Measurements from ENCODE around the gene NISCH. TPM values are rescaled to one million over a fixed set of nuclear protein-coding genes. Genes with fewer than 3 reads are reported as not detected.

Gene NISCH
- total RNA-seq, 4 donors from 2014 or later, result 68.7 to 298 (median 94.6) TPM

GRCh38 chr3:52532838-52533622 is 77.6 kb downstream of the NISCH start:
- Histone ChIP-seq H3K4me1 (peaks cover 75% of the 10 kb centered on the region), H3K36me3 (peaks cover 10% of the 10 kb centered on the region), H3K27ac (peak overlapping the region; percentile 58), H3K27me3 (no peaks in the 10 kb centered on the region), H3K4me3 (peak overlapping the region; percentile 75), H3K9me3 (no peaks in the 10 kb centered on the region)
- no peak for TF ChIP-seq CTCF (IDR thresholded peaks at IDR 0.05)
- TF ChIP-seq EP300 (IDR thresholded peaks at IDR 0.05), result no peak
- TF ChIP-seq POLR2AphosphoS5 (IDR thresholded peaks at IDR 0.05), result no peak
- no peak for TF ChIP-seq POLR2A (IDR thresholded peaks at IDR 0.05)
- peak; percentile 75 to 82 for DNase-seq (ENCODE audit: low spot score in 2 of 2)
- 3% methylated on average over 19 of the region's 78 CpGs for WGBS

GRCh38 chr3:52533623-52534280 is 78.3 kb downstream of the NISCH start, which contains the start of gene NT5DC2:
Gene NT5DC2 (minus strand): TSS chr3:52533857. CDS start chr3:52533737, 120 bp downstream.
- no peaks in the 10 kb centered on the region for H3K27me3 ChIP-seq
- H3K36me3 ChIP-seq, result peaks cover 2% of the 10 kb centered on the region
- peak within 1 kb of the TSS; percentile 71 for H3K27ac ChIP-seq
- peaks cover 83% of the 10 kb centered on the region for H3K4me1 ChIP-seq
- TF ChIP-seq POLR2AphosphoS5 (IDR thresholded peaks at IDR 0.05), result no peak
- no CpG with 5 or more reads among the region's 91 CpGs for WGBS
- peak; percentile 74 for DNase-seq (ENCODE audit: low spot score in 2 of 2)
- H3K9me3 ChIP-seq, result no peaks in the 10 kb centered on the region
- H3K4me3 ChIP-seq, result peak within 1 kb of the TSS; percentile 75

- H3K27me3 ChIP-seq, result no peaks in the 10 kb centered on the region
- peak; percentile 68 to 81 for DNase-seq (ENCODE audit: low spot score in 2 of 2)
- no peaks in the 10 kb centered on the region for H3K9me3 ChIP-seq
- H3K36me3 ChIP-seq, result no peaks in the 10 kb centered on the region
- H3K27ac ChIP-seq, result peak overlapping the region; percentile 71
- WGBS, result 23% methylated on average over 41 of the region's 57 CpGs
- peaks cover 89% of the 10 kb centered on the region for H3K4me1 ChIP-seq
- peak overlapping the region; percentile 75 for H3K4me3 ChIP-seq
- TF ChIP-seq POLR2A (IDR thresholded peaks at IDR 0.05), result no peak
- TF ChIP-seq EP300 (IDR thresholded peaks at IDR 0.05), result no peak
- TF ChIP-seq POLR2AphosphoS5 (IDR thresholded peaks at IDR 0.05), result no peak
- TF ChIP-seq CTCF (IDR thresholded peaks at IDR 0.05), result no peak
Observed at GRCh38 chr3:52534281-52535183, 79.1 kb downstream of the NISCH start.

- WGBS, result 86% methylated on average over 19 of the region's 19 CpGs
- Histone ChIP-seq H3K4me1 (peaks cover 88% of the 10 kb centered on the region), H3K27me3 (no peaks in the 10 kb centered on the region), H3K4me3 (peak overlapping the region; percentile 74), H3K27ac (no peak overlapping the region), H3K9me3 (no peaks in the 10 kb centered on the region), H3K36me3 (no peaks in the 10 kb centered on the region)
- no peak for DNase-seq (ENCODE audit: low spot score in 2 of 2)
- TF ChIP-seq POLR2A (IDR thresholded peaks at IDR 0.05) (no peak), EP300 (IDR thresholded peaks at IDR 0.05) (no peak), POLR2AphosphoS5 (IDR thresholded peaks at IDR 0.05) (no peak), CTCF (IDR thresholded peaks at IDR 0.05) (no peak)
Observed at GRCh38 chr3:52535411-52536111, 80.2 kb downstream of the NISCH start.

- no peaks in the 10 kb centered on the region for H3K36me3 ChIP-seq
- WGBS, result 16% methylated on average over 9 of the region's 9 CpGs
- TF ChIP-seq EP300 (IDR thresholded peaks at IDR 0.05) (no peak), POLR2A (IDR thresholded peaks at IDR 0.05) (no peak), CTCF (IDR thresholded peaks at IDR 0.05) (no peak), POLR2AphosphoS5 (IDR thresholded peaks at IDR 0.05) (no peak)
- H3K4me1 ChIP-seq, result peaks cover 85% of the 10 kb centered on the region
- no peaks in the 10 kb centered on the region for H3K27me3 ChIP-seq
- H3K9me3 ChIP-seq, result no peaks in the 10 kb centered on the region
- peak overlapping the region; percentile 74 for H3K4me3 ChIP-seq
- DNase-seq (ENCODE audit: low spot score in 2 of 2), result no peak
- H3K27ac ChIP-seq, result no peak overlapping the region
Observed at GRCh38 chr3:52536112-52536368, 80.6 kb downstream of the NISCH start.

Measured in suprapubic skin (tissue), 4 donors.